ENCODE results near the gene SORCS3.

The SORCS3 gene

GRCh38 chr10:105262666-105263065 is 621.6 kb downstream of the SORCS3 start:
- no peak for DNase-seq (ENCODE audit: low spot score)

- no peak for DNase-seq (ENCODE audit: low spot score)
These were observed 626.0 kb downstream of the SORCS3 start for GRCh38 chr10:105266966-105267539.

GRCh38 chr10:105268961-105269360 is 627.9 kb downstream of the SORCS3 start:
- no peak for DNase-seq (ENCODE audit: low spot score)

- DNase-seq (ENCODE audit: low spot score): no peak
These were observed 628.6 kb downstream of the SORCS3 start for GRCh38 chr10:105269689-105270088.

GRCh38 chr10:105274556-105275070 is 633.5 kb downstream of the SORCS3 start:
- DNase-seq (ENCODE audit: low spot score): no peak

GRCh38 chr10:105278439-105278838 is 637.3 kb downstream of the SORCS3 start:
- no peak for DNase-seq (ENCODE audit: low spot score)

- DNase-seq (ENCODE audit: low spot score): no peak
These were observed 638.0 kb downstream of the SORCS3 start for GRCh38 chr10:105279101-105279500.

- no peak for DNase-seq (ENCODE audit: low spot score)
These were observed 639.8 kb downstream of the SORCS3 start for GRCh38 chr10:105280895-105281294.

GRCh38 chr10:105284476-105285215 is 643.6 kb downstream of the SORCS3 start:
- DNase-seq (ENCODE audit: low spot score): no peak

- no peak for DNase-seq (ENCODE audit: low spot score)
These were observed 646.9 kb downstream of the SORCS3 start for GRCh38 chr10:105288026-105288425.

GRCh38 chr10:105288613-105289012 is 647.5 kb downstream of the SORCS3 start:
- no peak for DNase-seq (ENCODE audit: low spot score)

GRCh38 chr10:105291571-105291970 is 650.5 kb downstream of the SORCS3 start:
- no peak for DNase-seq (ENCODE audit: low spot score)

- no peak for DNase-seq (ENCODE audit: low spot score)
These were observed 651.1 kb downstream of the SORCS3 start for GRCh38 chr10:105292236-105292635.
